ENCODE data around the gene TFE3.

TFE3 gene

DNA sequence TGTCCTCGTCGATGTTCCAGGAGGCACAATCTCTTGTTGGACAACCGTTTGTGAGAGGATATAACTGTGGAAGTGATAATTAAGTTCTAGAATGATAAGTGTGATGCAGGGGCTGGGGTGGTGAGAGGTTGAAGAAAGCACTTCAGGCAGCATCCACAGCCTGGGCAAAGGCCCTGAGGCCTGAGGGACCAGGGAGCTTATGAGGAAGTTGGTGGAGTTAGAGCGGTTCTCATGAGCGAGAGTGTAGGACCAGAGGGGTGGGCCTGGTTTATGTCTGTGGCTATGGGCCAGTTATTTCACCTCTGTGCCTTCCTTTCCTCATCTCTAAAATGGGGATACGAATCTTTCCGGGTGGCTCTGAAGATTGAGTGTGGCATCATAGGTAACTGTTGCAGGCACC, 18.3 kb upstream of the TFE3 start:
- no peak for DNase-seq (ENCODE audit: low read depth in 2 of 2)

DNA sequence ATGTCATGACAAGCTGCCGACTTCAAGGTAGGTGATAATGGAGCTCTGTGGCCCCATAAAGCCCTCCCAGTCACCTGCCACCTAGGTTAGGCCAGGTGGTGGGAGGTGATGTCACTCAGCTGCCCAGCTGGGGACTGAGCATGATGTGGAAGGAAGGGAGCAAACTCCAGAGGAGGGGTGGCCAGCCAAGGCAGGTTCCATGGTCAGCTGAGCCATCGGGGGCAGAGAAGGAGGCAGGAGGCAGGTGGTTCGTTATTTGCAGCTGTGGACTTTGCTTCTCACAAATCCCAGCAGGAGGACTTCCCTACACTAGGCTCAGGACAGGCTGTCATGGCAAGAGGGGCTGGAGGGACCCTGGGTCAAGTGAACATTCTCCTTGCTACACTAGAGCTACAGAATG, 17.8 kb upstream of the TFE3 start:
- DNase-seq (ENCODE audit: low read depth in 2 of 2), result no peak

DNA sequence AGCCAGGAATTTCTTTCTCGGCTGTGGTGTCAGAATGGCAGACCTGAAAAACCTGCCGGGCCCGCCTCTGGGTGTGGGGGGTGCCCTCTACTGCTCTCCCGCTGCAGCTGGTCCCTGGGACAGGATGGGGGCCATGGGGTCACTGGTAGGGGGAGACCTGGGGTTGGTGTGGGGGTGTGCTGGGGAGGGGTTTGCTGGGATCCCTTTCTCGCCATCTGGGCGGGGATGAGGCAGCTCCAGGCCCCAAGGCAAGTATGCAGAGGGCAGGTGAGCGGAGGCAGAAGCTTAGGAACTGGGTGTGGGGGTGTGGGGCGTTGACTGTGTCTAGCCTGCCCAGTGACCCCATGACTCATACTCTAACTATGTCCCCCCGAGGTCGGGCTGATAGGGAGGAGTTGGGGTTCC, 16.5 kb upstream of the TFE3 start:
- DNase-seq (ENCODE audit: low read depth in 2 of 2), result no peak

DNA sequence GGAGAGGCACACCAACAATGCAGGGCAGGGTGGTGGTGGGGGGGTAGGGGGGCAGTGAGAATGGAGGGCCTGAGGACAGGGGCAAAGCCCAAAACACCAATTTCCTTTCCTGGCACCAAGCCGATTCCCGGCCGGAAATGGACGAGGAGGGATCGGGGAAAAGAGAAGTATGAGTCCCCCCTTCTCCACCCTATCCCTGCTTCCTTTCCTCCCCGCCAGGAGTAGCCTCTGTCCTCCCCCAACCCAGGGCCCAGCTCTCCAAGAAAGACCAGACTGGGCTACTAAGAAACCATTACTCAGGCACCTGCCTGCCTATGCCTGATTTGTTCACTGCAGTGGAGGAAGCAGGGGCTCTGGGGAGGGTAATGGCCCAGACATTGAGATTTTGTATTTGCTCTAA, 16.0 kb upstream of the TFE3 start:
- DNase-seq (ENCODE audit: low read depth in 2 of 2), result no peak

DNA sequence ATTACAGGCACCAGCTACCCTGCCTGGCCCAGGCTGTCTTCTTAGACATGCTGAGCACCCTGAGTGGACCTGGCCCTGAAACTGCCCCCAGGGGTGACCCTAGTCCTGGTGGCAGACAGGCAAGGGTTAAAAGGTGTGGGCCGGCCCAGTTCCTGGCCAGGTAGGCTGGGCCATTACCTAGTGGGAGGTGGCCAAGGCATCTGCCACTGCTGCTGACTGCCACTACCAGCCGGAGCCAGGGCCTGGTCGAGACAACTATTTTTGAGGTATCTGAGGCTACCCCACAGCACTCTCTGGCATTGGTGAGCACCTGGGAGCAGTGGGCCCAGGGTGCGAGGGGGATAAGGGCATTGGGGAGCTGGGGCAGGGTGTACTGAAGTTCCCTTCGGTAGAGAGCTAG, 15.6 kb upstream of the TFE3 start, which contains the start of gene CCDC120:
Gene CCDC120 (plus strand): TSS at position 206 of the 400 bp plus-strand sequence. CDS start 3,043 bp downstream, outside the sequence.
- no peak for DNase-seq (ENCODE audit: low read depth in 2 of 2)

DNA sequence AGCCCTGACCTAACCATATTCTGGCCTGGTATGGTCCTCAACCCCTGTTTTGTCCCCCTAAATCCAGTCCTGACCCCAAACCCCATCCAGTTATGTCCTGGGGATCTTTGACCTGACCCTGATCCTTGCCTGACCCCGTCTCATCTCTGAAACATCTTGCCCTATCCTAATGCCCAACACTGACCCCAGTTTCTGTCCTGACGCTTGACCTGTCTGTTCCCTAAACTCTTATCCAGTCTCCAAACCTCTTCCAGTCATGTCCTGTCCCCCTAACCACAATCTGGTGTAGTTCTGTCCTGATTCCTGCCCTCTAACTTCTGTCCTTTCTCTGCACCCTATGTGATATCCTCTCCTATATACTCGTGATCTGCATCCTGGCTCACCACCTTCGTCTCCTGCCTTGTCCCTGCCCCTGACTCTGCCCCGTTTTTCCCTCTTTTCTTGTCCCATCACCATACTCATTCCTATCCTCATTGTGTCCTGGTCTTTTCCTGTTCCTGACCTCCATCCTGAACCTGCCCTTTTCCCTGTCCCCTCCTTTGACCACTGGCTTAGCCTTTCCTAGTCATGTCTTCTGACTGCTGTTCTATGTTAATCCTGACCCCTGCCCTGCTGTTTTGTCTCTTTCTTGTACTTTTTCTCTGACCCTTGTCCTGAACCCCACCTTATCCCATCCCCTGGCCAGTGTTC, 11.1 kb upstream of the TFE3 start:
- DNase-seq (ENCODE audit: low read depth in 2 of 2), result no peak

DNA sequence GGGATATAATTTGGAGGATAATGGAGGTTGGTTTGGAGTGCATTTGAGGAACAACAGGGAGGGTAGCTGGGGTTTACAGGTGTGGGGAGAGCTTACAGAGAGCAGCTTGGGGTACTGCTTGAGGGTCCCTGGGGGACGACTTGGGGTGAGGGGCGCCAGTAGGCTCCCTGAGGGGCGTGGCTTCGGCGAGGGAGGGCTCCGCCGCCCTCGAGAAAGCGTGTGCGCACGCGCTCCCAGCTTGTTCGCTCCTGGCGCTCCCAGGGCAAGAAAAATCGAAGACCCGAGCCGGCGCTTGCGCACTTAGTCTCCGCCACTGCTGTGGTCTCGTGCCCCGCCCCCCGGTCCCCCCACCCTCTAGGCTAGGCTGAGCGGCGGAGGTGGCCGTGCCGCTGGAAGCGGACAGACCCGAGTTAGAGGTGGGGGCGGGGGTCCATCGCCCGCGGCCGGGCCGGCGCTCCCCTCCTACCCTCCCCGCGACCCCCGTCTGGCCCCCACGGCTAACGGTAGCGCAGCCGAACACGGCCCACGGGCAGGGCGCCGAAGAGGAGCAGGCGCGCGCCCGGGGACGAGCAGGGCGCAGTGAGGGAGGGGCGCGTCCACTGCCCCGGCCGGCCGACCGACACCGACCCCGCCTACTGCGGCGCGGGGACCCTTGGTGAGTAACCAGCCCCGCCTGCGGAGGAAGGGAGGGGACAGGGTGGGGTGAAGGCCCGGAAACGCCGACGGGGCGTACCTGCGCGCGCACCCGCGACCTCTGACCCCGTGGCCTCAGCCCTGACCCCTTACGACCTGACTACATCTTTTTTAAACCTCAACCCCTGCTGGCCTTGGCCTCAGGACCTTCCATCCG, 10.3 kb upstream of the TFE3 start:
- peak; percentile 51 to 54 for DNase-seq (ENCODE audit: low read depth in 2 of 2)

DNA sequence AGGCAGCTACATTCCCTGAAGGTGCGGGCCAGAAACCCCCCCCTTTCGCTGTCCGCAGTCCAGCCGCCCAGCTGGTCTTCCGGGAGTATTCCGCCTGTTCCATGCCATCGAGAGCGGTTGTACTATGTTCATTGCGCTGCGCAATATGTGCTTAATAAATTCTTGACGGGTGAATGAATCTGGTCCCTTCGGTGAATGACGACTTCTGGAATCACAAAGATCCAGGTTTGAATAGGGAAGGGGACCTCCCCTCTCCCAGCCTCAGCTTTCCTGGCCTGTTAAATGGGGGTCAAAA, 777 bp upstream of the TFE3 start:
- DNase-seq (ENCODE audit: low read depth in 2 of 2), result no peak

DNA sequence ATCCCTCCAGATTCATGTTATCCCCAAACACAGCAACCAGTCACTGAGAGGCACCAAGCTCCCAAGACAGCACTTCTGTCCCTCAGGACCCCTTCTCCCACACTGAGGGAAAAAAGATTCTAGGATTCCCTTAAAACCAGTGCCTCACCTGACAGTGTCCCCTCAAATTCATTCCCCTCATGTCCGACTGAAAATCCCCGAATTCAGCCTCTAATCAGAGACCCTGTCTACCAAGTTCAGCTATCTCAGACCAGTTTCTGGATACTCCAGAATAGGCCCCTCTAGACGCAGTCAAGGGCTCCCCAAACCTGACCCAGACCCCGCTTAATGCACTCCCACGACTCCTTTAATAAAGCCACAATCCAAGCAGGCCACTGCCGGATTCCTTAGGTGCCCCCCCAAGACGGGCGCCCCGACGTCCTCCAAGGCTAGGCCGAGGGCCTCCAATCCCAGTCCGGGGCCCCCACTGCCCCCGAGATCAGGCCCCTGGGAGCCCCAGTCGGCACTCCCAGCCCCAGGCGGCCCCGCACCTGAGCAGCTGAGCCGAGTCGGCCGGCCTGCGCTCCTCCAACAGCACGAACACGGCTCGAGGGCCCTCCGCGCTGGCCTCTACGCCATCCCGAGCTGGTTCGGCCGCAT, 457 bp downstream of the TFE3 start:
- no peak for DNase-seq (ENCODE audit: low read depth in 2 of 2)

DNA sequence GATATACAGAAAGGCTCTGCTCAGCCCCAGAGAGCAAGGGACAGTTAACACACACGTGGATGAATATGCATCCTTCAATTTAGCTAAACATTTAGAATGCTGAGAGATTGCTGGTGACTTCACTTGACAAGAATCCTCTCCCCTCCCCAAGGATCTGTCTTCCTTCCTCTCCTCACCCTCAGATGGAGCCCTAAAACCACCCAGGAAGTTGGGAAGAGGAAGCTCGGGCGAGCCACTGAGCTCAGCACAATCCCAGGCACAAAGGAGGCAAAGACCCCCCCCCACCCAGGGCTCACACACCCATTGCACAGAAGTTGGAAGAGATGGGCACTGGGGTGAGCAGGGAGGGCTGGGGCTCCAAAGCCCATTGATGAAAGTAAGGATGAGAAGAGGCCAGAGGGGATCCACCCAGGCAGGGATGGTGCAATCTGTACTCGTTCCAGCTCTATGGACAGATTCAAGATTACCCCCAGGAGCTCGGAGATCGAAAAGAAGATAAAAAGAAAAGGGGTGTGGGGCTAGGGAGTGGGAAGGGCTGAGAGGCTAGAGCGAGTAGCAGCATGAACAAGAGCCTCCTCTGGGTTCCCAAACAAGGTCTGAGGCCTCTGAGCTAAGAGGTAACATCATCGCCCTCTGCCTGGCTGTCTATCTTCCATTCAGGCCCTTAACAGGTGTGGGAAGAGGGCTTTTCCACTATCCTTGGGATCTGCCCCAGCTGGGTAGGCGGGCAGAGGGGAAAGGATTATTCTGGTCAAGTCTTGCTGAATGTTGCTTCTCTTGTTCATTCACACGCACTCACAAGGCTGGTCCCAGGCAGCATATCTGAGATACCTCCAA, 1.2 kb downstream of the TFE3 start:
- no peak for DNase-seq (ENCODE audit: low read depth in 2 of 2)

DNA sequence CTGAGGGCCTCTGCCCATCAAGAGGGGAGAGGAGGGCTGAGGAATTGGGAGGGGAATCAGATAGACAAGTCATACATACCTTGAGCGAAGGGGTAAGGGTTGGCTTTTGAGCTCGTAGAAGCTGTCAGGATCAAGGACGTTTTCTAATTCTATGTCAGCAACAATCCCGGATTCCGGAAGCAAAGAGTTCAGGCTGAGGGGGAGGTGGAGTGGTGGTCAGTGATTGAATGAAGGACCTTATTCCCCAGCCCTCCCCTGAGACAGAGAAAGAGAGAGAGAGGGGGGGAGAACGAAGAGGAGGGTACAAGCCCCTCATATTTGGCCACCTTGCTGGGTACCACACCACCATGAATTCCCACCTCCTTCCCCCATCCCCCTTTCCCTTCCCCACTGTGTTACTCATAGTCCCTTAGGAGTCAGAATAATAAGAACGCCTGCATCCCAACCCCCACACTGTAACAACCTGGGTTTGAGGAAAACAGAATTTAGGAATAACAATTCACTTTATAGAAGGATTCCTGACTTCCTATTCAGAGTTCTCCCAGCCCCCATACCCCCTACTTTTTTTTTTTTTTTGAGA, 2.7 kb downstream of the TFE3 start:
- no peak for DNase-seq (ENCODE audit: low read depth in 2 of 2)

DNA sequence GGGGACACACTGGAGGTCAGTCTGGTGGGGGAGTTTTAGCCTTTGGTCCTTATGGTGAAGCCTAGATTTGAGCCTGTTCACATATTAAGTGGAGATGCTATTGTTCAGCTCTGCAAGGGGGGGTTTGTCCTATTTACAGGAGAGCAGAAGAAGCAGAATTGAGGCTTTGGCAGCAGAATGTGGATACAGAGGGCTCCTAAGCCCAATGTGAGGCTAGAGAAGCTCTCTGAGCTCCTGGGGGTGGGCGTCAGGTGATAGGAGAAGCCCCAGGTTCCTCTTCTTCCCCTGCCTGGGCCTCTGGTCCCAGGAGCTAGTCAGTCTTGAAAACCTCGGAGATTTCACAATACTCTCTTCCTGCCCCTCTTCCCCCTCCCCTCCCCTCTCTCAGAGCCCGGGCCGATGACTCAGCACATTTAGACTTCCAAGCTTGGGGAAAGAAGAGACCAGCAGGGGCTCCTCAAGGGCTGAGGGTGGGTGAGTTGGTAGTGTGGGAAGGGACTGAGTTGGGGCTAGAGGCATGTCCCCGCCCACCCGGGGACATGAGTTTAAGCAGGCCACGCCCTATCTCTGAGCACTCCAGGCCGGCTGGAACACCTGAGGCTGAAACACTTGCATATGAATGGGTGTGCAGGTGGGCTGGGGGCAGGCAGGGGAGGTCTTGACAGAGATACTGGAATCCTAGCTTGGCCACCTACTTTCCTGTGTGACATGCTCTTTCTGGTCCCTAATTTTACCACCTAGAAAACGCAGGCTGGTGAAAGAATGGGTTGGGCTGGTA, 3.4 kb downstream of the TFE3 start:
- DNase-seq (ENCODE audit: low read depth in 2 of 2), result peak; percentile 30 to 32

DNA sequence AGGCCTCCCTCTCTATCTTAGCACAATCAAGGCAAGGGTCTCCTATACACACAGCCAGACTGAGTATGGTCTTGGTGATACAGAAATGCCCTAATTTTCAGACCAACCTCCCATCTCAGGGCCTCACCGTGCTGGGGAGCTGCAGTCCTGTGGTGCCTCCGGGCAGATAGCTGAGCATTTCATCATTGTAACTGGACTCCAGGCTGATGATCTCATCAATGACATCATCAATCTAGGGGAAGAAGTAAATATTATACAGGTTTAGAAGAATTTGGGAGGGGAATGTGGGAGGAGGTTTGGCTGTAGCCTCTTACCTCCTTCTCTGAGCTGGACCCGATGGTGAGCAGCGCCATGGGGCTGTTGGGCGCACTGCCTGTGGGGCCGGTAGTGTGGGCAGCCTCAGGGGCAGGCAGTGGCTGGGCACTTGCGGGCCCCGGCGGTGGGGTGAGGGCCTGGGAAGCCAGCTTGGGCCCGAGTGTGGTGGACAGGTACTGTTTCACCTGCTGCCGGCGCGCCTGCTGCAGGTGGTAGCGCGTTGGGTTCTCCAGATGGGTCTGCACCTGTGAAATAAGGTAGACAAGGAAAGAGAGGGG, 5.2 kb downstream of the TFE3 start:
- no peak for DNase-seq (ENCODE audit: low read depth in 2 of 2)

DNA sequence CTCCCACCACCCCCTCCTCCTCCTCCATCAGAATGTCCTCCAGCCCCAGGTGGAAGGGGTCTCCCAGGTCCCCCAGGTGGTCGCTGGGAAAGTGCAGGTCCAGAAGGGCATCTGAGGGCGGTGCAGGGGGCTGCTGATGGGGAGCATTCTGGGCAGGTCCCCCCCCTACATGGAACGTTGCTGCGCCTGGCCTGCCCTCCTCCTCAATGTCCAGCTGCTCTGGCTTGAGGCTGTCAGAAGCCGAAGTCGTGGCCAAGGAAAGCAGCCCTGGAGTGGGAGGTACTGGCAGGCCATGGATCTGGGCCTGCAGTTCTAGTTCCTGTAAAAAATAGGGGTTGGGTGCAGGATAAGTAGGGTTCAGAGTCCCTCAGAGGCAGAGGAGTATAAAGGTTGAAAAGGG, 12.9 kb downstream of the TFE3 start:
- no peak for DNase-seq (ENCODE audit: low read depth in 2 of 2)

DNA sequence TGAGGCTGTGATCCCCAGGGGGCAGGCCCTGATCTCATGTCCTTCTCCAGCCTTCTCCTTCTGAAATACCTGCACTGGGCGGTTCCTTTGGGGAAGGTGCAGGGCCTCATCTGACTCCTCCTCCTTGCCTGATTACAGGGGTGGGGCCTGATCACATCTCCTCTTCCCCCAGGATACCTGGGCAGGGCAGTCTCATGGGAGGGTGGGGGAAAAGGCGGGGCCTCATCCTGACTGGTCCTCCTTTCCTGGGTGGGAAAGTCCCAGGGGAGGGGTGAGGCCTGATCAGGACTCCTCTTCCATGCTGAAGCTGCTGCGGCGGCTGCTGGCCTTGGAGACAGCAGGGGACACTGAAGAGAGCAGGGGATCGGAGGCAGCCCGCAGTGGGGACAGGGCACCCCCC, 13.3 kb downstream of the TFE3 start:
- DNase-seq (ENCODE audit: low read depth in 2 of 2), result no peak

DNA sequence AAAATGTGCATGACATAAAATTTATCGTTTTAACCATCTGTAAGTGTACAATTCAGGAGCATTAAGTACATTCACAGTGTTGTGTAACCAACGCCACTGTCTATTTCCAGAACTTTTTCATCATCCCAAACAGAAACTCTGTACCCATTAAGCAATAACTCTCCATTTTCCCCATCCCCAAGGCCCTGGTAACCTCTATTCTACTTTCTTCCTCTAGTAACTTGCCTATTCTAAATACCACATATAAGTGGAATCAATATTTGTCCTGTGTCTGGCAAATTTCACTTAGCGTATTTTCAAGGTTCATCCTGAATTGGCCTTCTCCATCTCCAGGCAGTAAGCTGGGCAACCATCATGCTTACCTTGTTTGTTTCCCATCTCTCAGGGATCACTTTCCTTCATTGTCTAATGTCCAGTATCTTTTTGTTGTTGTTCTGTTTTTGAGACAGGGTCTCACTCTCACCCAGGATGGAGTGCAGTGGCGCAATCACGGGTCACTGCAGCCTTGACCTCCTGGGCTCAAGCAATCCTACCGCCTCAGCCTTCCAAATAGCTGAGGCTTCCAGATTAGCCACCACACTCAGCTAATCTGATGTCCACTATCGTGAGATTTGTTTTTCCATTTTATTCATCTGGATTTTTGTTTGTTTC, 23.4 kb downstream of the TFE3 start:
- no peak for DNase-seq (ENCODE audit: low read depth in 2 of 2)

DNA sequence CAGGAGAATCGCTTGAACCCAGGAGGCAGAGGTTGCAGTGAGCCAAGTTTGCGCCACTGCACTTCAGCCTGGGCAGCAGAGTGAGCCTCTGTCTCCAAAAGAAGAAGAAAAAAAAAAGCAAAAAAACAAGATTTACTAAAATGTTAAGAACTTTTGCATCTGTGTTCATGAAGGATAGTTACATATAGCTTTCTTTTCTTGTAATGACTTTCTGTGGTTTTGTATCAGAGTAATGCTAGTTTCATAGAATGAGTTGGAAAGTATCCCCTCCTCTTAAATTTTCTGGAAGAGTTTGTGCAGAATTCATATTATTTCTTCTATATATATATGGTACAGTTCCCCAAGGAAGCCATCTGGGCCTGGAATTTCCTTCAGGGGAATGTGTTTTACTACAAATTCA, 24.1 kb downstream of the TFE3 start:
- no peak for DNase-seq (ENCODE audit: low read depth in 2 of 2)

DNA sequence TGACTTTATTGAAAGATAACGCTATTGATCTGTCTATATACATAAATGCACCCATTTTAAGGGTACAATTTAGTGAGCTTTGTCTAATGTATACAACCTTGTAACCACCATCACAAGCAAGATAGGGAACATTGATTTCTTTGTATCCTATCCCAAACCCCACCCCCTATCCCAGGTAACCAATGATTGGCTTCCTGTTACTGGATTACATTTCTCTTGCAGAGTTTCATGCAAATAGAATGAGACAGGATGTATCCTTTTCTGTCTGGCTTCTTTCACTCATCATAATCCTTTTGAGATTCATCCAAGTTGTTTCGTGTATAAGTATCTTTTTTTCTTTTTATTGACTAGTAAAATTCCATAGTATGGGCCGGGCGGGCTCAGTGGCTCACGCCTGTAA, 39.5 kb downstream of the TFE3 start:
- no peak for DNase-seq (ENCODE audit: low read depth in 2 of 2)

DNA sequence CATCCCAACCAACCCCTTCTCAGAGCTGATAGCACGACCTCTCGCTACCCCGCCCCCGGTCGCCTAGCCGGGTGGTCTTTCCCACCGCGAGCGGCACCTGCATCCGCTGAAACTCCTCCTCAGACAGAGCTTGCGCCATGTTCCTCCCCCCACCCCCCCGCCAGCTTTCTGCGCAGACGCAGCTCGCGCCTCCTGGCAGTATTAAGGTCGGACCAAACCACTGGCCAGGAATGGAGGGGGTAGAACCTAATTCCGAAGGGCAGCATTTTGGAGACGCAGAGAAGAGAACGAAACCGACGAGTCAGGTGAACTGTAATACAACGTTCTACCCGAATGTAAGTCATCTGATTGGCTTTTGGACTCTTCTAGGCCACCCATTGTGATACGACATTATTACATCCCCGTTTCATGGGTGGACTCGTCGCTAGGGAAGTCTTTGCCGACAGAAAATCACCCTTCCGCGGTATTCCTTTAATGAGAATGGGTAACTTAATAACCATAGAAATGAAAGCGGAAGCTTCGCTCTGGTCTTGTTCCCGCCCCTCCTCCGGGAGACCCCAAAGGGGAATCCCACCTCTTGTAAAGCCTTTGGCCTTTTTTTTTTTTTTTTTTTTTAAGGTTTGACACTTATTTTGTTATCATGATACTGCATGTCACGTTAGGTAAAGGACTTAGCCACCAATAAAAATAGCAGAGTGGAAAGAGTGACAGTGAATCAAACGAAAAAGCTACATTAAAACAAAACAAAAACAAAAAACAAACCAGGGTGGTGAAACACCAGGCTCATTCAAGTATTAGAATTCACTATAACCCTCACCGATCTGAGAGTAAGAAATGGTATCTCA, 40.8 kb downstream of the TFE3 start, which contains the start of gene GRIPAP1:
Gene GRIPAP1 (minus strand): TSS at position 174 of the 845 bp plus-strand sequence. CDS start 35 bp downstream, at position 139.
- DNase-seq (ENCODE audit: low read depth in 2 of 2), result peak; percentile 59 to 64
